CD4-positive, alpha-beta T cell treated with Interleukin-4 for 1 hour (primary cell): Measurements from ENCODE around the gene INTS4.
"Not testable (repeated sequence)": the region's sequence is repeated elsewhere in the genome, so short reads cannot be mapped to it uniquely, and the experiment has no call there.

Source experiments
- DNase-seq, 2 donors: peaks; one replicate each; pipeline ENCODE4 v3.0.0-alpha.2; 2020 to 2022

INTS4 gene, protein sequence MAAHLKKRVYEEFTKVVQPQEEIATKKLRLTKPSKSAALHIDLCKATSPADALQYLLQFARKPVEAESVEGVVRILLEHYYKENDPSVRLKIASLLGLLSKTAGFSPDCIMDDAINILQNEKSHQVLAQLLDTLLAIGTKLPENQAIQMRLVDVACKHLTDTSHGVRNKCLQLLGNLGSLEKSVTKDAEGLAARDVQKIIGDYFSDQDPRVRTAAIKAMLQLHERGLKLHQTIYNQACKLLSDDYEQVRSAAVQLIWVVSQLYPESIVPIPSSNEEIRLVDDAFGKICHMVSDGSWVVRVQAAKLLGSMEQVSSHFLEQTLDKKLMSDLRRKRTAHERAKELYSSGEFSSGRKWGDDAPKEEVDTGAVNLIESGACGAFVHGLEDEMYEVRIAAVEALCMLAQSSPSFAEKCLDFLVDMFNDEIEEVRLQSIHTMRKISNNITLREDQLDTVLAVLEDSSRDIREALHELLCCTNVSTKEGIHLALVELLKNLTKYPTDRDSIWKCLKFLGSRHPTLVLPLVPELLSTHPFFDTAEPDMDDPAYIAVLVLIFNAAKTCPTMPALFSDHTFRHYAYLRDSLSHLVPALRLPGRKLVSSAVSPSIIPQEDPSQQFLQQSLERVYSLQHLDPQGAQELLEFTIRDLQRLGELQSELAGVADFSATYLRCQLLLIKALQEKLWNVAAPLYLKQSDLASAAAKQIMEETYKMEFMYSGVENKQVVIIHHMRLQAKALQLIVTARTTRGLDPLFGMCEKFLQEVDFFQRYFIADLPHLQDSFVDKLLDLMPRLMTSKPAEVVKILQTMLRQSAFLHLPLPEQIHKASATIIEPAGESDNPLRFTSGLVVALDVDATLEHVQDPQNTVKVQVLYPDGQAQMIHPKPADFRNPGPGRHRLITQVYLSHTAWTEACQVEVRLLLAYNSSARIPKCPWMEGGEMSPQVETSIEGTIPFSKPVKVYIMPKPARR

DNA sequence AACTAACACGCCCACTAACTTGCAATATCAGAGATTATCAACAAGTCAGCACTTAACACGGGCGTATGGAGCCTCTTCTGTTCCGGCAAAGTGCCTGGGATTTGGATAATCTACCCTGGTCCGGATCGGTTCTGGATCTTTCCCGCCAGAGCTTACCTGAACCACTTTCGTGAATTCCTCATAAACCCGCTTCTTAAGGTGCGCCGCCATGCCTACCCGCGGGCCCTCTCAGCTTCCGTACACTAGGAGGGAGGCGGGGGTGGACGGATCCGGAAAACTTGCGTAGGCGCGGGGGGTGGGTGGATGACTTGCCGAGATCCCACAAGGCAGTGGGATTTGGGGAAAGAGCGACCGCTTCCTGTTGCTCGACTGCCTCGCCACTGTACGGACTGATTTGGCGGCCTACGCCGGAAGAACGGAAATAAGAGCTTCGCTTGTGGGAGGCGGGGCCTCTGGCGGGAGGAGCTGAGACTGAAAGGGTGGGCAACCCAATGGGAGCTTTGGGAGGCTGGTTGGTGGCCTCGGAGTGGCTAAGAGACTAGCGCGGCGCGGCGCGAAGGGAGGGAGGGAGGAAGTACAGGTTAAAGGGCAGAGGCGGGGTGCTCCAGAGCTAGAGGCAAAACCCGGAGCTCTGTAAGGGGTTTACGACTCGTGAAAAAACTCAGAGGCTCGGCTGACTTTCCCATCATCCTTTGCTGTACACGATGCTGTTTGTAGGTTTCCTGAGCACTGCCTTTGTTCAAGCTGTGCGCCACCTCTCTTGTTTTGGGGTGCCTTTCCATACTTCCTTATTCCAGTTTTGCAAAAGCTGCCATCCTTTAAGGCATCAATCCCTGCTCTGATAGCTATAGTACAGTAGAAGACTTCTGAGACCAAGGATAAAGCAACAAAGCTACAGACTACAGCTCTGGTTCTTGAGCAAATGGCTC, at the start of gene INTS4:
TSS of gene INTS4 (minus strand) at position 235 of the 929 bp plus-strand sequence. CDS start at position 210, 25 bp downstream.
- DNase-seq = peak; percentile 99

DNA sequence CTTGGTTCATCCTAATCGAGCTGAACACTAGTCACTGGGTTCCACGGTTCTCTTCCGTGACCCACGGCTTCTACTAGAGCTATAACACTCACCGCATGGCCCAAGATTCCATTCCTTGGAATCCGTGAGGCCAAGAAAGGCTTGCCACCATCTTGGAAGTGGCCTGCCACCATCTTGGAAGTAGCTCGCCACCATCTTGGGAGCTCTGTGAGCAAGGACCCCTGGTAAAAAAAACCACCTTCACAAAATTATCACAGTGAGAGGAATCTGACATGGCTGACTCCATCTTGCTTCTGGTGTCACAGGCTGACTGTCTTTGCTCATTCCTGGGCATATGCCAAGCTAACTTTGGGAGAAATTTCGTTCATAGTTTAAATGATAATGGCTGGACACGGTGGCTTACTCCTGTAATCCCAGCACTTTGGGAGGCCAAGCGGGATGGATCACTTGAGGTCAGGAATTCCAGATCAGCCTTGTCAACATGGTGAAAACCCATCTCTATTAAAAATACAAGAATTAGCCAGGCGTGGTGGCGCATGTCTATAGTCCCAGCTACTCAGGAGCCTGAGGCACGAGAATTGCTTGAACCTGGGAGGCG, 47.5 kb upstream of the INTS4 start:
- DNase-seq = no peak

DNA sequence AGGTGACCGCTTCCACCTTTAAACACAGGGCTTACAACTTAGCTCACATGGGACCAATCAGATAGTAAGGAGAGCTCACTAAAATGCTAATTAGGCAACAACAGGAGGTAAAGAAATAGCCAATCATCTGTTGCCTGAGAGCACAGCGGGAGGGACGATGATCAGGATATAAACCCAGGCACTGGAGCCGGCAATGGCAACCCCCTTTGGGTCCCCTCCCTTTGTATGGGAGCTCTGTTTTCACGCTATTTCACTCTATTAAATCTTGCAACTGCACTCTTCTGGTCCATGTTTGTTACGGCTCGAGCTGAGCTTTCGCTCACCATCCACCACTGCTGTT, 46.9 kb upstream of the INTS4 start:
- not testable (repeated sequence) for DNase-seq

DNA sequence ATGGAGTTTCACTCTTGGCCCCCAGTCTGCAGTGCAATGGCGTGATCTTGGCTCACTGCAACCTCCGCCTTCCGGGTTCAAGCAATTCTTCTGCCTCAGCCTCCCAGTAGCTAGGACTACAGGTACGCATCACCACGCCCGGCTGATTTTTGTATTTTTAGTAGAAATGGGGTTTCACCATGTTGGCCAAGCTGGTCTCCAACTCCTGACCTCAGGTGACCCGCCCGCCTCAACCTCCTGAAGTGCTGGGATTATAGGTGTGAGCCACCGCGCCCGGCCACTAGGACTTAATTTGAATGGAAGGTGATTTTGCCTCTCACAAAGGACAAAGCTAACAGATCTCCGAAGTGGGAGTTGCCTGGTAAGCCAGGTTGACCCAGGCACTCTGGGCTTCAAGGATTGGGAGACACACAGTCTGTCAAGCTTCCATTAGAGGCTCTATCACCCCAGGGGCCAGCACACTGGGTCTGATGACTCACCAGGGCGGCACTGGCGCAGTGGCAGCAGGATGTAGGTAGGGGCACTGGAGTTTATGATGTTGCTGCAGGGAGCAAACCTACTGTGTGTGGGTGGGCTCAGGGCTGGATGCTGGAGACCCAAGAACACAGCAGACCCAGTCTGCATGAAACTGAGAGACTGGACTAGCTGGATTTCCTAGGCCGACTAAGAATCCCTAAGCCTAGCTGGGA, 46.4 kb upstream of the INTS4 start:
- no peak for DNase-seq

DNA sequence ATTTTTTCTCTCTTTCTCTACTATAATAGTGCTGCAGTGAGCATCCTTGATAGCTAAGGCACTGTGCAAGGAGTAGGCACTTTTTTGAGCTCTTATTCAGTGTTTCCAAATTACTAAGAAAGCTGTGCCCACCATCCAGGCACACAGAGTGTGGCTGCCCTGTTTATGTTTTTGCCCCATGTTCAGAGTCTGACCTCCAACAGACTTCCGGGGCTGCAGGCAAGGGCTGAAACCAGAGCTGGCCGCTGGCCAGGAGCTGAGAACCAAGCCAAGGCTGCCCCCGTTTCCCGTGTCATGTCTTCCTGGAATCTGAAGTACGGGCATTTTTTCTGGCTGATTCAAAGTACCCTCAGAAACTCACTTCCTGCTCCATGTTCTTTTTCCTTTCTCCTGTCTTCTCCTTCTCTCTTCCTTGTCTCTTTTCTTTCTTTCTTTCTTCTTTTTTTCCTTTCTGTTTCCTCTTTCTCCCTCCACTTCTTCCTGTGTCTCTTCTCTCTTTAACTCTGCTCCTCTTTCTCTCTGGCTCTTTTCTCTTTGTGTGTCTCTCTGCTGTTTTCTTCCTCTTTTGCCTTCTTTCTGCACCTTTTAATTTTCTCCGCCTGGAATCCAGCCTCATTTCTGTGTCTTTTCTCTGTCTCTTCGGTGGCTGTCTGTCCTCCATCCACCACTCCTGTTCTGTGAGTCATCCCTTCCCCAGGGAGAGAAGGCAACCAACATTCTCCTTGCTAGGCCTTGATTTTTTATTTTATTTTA, 45.6 kb upstream of the INTS4 start:
- DNase-seq = no peak

DNA sequence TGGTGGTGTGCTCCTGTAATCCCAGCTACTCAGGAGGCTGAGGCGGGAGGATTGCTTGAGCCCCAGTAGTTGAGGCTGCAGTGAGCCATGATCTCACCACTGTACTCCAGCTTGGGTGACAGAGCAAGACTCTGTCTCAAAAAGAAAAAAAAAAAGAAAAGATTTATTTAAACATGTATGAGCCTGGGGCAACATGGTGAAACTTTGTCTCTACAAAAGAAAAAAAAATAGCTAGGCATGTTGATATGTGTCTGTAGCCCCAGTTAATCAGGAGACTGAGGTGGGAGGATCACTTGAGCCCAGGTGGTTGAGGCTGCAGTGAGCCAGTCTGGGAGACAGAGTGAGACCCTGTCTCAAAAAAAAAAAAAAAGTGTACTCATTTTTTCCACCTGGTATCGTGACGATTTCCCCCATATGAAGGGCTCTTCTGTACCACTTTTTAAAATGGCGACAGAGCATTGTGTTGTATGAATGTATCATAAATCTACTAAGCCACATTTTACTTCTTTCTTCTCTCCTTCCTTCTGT, 45.0 kb upstream of the INTS4 start:
- DNase-seq = no peak

DNA sequence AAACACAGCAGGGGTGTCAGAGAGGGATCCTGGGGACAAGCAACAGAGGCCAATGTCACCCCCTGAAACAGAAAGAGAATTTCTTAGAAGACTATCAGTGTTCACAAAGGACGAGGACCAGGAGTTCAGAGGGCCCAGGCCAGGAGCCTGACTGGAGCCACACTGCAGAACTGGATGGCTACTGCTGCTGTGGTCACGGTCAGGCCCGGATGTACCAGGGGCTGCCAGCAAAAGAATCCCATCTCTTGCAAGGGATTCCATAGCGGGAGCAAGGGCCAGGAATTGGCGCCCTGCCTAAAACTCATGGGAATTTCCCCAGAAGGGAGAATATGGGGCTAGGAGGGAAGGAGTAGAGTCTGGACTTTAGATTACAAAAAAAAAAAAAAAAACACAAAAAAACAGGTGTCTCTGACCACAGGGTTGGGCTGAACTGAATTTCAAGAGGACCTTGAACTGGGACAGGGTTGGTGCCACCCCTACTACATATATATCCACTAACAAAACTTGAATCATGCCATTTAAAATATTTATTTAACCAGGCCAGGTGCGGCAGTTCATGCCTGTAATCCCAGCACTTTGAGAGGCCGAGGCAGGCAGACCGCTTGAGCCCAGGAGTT, 44.3 kb upstream of the INTS4 start:
- no peak for DNase-seq

DNA sequence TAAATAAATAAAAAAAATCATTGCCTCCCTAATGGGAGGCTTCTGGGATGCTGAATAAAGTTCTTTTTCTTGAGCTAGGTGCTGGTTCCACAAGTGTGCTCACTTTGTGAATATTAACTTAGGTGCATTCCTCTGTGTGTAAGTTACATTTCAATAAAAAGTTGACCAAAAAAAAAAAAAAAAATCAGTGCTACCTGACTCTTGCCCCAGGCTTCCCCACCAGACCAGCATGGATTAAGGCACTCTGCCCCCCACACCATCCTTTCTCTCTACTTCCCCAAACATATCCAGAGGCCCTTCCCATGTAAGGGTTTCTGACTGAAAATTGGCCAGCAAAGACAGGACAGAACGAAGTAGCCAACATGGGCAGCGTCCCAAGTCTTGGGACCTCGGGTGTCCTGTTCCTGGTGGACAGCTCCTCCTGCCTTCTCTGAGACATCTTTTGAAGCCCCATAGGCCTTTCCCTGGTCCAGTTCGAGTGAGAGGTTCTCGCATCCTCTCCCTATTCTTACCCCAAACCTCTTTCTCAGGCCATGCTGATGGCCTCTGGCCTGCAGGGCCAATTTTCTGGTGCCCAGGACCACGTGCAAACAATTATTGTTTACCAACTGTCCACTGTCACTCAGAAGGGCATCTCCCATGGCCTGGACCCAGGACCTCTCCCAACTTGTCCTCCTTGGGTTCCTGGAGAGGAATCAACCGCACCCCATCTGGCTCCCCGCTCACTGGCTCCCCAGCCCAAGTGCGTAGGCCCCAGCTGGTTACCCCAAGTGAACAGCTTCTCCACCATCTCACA, 43.6 kb upstream of the INTS4 start:
- DNase-seq = no peak

DNA sequence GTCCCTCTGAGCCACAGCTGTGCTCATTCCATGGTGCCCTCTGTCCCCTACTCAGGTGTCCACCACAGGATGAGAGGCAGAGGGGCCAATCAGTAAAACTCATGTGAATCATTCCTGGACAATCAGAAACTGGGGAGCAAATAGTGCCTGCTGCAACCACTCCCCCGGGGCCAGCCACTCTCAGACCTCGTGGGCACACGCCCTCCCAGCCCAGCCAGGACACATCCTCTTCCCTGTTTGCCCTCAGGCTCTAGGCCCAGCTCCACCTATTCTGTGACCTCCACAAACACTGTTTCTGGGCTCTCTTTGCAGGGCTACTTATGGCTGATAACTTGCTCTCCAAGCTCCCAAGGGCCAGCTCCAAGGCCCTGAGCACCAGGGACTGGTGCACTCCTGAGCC, 42.6 kb upstream of the INTS4 start:
- no peak for DNase-seq

DNA sequence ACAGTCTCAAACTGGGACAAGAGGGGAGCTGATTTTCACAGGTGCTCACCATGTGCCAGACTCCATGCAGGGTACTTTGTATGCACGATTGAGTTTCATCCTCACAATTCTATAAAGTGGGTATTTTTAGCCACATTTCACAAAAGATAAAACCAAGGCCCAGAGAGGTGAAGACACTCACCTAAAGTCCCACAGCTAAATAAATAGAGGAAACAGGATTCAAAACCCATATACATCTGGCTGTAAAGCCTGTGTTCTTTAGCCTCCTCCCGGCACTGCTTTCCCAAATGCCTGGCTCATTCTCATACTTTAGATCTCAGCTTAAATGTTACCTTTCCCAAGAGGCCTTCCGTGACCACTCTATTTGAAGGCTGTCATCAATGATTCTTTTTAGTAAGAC, 41.8 kb upstream of the INTS4 start:
- no peak for DNase-seq

DNA sequence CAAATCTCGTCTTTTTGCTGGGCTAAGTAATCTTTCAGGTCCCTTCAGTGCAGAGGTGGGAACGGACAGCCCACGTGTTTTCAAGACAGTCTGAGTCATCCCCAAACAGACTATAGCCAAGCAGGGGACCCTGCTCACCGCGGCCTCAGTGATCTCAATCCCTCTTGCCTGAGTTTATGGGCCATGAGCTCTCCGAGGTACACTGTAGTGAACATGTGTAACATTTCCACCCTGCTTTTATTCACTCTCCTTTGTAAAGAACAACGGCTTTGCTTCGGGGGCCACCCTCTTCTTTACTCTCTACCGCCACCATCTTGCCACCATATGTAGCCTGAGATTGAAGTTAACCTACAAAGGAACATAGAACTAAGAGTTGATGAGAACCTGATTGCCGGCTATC, 40.2 kb upstream of the INTS4 start:
- DNase-seq = no peak

DNA sequence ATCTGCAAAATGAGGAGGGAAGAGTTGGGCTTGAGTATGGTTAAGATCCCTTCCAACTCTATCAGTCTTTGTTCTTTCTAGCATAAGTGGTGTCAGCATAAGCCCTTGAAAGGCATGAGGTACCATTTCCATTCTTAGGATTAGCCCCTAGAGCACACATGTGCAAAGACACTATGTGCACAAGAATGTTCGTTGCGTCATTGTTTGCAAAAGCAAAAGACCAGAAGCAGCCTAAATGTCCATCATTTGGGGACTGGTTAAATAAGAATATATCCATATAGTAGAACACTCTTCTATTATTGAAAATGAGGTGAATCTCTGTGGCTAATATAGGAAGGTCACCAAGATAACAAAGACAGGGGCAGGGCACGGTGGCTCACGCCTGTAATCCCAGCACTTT, 38.6 kb upstream of the INTS4 start:
- no peak for DNase-seq

DNA sequence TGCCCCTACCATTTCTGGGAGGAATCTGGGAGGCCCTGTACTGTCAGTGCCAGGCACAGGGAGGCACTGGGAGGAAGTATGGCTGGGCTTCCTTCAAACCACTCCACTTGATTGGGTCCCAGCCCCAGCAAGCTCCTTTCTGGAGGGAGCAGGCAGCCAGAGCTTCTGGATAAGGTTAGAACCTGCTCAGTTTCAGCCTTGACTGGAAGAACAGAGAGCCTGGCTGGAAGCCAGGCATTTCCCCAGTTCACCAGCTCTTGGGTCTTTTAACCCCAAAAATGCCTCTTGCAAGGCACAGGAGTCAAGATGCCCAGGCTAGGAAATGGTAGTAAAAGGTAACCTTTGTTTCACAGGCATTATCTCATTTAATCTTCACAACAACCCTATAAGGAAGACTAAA, 37.6 kb upstream of the INTS4 start:
- DNase-seq = no peak

DNA sequence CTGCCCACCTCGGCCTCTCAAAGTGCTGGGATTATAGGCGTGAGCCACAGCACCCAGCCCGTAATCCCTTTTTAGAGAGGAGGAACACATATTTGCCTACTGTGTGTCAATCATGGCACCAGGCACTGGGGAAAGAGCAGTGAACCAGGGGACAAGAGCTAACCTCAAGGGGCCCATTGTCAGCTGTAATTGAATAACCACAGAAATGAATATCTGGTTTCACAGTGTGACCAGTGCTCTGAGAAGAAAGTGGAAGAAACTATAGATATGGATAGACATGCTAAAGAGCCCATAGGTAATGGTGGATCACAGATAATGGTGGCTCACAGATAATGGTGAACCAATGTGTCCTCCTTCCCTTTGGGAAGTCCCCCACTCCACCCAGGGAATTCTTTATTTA, 37.2 kb upstream of the INTS4 start:
- DNase-seq = no peak

DNA sequence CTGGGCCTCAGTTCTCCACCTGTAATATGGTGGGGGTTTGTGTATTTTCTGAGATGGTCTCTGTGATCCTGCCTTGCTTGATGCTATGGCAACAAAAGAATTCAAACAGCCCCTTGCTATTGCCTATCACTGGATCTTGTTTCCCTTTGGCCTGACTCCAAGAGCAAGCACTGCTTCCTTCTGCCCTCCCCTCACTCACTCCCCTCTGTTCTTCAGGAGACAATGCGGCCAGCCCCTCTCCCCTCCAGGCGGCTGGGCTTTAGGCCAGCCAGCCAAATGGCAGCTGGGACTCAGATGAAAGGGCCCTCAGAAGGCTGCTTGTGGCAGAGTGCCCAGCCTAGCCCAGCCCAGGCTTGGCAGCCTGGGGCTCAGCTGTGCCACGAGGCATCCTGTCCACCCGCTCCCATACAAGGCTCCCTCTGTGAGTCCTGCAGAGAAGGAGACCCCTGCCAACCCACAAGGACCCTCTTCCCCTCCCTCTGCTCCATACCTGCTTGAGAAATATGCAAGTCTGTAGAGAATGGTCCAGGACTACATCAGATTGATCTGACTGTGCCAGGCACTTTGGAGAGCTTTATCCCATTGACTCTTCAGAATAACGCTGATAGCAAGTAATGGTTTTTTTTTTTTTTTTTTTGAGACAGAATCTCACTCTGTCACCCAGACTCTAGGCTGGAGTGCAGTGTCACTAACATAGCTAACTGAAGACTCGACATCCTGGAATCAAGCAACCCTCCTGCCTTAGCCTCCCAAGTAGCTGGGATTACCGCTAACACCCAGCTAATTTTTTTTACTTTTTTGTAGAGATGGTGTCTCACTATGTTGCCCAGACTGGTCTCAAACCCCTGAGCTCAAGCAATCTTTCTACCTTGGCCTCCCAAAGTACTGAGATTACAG, 36.2 kb upstream of the INTS4 start:
- DNase-seq = no peak

DNA sequence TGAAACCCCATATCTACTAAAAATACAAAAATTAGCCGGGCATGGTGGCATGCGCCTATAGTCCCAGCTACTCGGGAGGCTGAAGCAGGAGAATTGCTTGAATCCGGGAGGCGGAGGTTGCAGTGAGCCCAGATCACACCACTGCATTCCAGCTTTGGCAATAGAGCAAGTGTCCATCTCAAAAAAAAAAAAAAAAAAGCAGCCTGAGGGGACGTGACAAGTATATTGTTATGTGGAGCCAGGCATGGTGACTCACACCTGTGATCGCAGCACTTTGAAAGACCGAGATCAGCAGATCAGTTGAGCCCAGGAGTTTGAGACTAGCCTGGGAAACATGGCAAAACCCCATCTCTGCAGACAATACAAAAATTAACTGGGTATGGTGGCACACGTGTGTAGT, 34.0 kb upstream of the INTS4 start:
- not testable (repeated sequence) for DNase-seq

DNA sequence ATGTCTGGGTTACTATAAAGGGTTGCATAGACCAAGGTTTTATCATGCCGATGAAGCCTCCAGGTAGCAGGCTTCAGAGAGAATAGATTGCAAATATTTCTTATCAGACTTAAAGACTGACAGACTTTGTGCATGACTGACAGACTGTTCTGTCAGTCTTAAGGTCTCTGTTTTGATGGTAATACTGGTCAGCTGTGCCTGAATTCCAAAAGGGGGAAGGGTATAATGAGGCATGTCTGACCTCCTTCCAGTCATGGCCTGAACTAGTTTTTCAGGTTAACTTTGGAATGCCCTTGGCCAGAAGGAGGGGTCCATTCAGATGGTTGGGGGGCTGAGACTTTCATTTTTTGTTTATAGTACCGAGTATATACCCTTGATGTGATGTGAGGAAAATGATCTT, 33.3 kb upstream of the INTS4 start:
- DNase-seq = no peak

DNA sequence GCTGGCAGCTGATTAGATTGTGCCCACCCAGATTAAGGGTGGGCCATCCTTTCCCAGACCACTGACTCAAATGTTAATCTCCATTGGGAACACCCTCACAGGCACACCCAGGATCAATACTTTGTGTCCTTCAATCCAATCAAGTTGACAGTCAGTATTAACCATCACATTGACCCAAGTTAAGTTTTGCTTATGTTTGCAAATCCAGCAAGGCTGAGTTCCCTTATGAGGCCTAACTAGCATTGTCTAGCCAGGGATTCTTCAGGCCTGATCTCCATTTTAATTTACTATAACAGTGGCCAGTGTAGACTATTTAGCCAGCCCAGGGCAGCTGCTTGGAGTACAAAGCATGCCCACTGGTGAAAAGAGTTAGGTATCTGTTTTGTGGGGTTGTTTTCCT, 30.9 kb upstream of the INTS4 start:
- no peak for DNase-seq
